PC-9 (cell line): Measurements from ENCODE around the gene AGBL3.

ENCODE experiments used
- EZH2 ChIP-seq: fragments of 200-600 bp; sonication (generic); IDR thresholded peaks from 2 replicates; pipeline ENCODE4 v1.8.0; 2017; ENCODE audit warnings: antibody characterized with exemption, low read depth
- TF ChIP-seq, protein P1 (sequence below): fragments of 200-600 bp; sonication (generic); conservative IDR thresholded peaks from 2 replicates; pipeline ENCODE4 v1.6.1; 2017; ENCODE audit warnings: mixed run types, antibody characterized with exemption, mild to moderate bottlenecking, moderate library complexity

DNA sequence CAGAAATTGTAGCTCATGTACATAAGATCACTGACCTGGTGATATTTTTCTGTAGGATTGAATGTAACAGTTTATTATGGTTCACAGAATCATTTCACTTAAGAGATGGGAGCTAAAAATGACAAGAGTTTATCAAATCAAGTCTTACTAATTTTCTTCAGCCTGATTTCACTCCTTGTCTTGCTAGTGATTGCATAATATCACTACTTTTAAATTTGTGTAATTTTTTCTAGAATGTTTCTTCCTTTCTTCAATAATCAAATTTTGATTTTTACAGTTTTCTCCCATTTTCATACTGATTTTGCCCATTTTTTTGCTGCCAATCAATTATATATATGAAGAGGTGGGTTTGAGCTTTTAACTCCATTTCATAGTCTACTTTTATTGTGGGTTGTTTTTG lies 92.8 kb downstream of the AGBL3 start:
- TF ChIP-seq, protein P1, sequence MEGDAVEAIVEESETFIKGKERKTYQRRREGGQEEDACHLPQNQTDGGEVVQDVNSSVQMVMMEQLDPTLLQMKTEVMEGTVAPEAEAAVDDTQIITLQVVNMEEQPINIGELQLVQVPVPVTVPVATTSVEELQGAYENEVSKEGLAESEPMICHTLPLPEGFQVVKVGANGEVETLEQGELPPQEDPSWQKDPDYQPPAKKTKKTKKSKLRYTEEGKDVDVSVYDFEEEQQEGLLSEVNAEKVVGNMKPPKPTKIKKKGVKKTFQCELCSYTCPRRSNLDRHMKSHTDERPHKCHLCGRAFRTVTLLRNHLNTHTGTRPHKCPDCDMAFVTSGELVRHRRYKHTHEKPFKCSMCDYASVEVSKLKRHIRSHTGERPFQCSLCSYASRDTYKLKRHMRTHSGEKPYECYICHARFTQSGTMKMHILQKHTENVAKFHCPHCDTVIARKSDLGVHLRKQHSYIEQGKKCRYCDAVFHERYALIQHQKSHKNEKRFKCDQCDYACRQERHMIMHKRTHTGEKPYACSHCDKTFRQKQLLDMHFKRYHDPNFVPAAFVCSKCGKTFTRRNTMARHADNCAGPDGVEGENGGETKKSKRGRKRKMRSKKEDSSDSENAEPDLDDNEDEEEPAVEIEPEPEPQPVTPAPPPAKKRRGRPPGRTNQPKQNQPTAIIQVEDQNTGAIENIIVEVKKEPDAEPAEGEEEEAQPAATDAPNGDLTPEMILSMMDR: no peak
- TF ChIP-seq EZH2: no peak
